ENCODE data around the gene KCNJ14.

The KCNJ14 gene

GRCh38 chr19:48469934-48470680, 14.7 kb downstream of the KCNJ14 start:
- no peak for DNase-seq (ENCODE audit: low read depth in 3 of 3, low spot score in 1 of 3)

GRCh38 chr19:48470856-48471255, 15.5 kb downstream of the KCNJ14 start:
- no peak for DNase-seq (ENCODE audit: low read depth in 3 of 3, low spot score in 1 of 3)

- DNase-seq (ENCODE audit: low read depth in 3 of 3, low spot score in 1 of 3), result no peak
Observed at GRCh38 chr19:48471836-48472235, 16.5 kb downstream of the KCNJ14 start.

- DNase-seq (ENCODE audit: low read depth in 3 of 3, low spot score in 1 of 3), result no peak
Observed at GRCh38 chr19:48473161-48473966, 18.0 kb downstream of the KCNJ14 start.

- no peak for DNase-seq (ENCODE audit: low read depth in 3 of 3, low spot score in 1 of 3)
Observed at GRCh38 chr19:48474084-48474592, 18.8 kb downstream of the KCNJ14 start.

- no peak for DNase-seq (ENCODE audit: low read depth in 3 of 3, low spot score in 1 of 3)
Observed at GRCh38 chr19:48475369-48476068, 20.1 kb downstream of the KCNJ14 start.

GRCh38 chr19:48476176-48476575, 20.8 kb downstream of the KCNJ14 start:
- no peak for DNase-seq (ENCODE audit: low read depth in 3 of 3, low spot score in 1 of 3)

GRCh38 chr19:48477067-48477685, 21.8 kb downstream of the KCNJ14 start:
- DNase-seq (ENCODE audit: low read depth in 3 of 3, low spot score in 1 of 3), result no peak

- DNase-seq (ENCODE audit: low read depth in 3 of 3, low spot score in 1 of 3), result no peak
Observed at GRCh38 chr19:48477698-48478338, 22.4 kb downstream of the KCNJ14 start.

GRCh38 chr19:48478339-48479256, 23.2 kb downstream of the KCNJ14 start:
- no peak for DNase-seq (ENCODE audit: low read depth in 3 of 3, low spot score in 1 of 3)

GRCh38 chr19:48479686-48480085, 24.3 kb downstream of the KCNJ14 start:
- DNase-seq (ENCODE audit: low read depth in 3 of 3, low spot score in 1 of 3), result no peak

- DNase-seq (ENCODE audit: low read depth in 3 of 3, low spot score in 1 of 3), result peak in 1 of 3 donors; percentile 42
Observed at GRCh38 chr19:48480183-48480557, 24.8 kb downstream of the KCNJ14 start.

- DNase-seq (ENCODE audit: low read depth in 3 of 3, low spot score in 1 of 3), result peak in 1 of 3 donors; percentile 43
Observed at GRCh38 chr19:48480558-48481500, 25.5 kb downstream of the KCNJ14 start.

- no peak for DNase-seq (ENCODE audit: low read depth in 3 of 3, low spot score in 1 of 3)
Observed at GRCh38 chr19:48481846-48482639, 26.7 kb downstream of the KCNJ14 start.

GRCh38 chr19:48483301-48483700, 27.9 kb downstream of the KCNJ14 start:
- DNase-seq (ENCODE audit: low read depth in 3 of 3, low spot score in 1 of 3), result no peak

- DNase-seq (ENCODE audit: low read depth in 3 of 3, low spot score in 1 of 3), result no peak
Observed at GRCh38 chr19:48484247-48484893, 29.0 kb downstream of the KCNJ14 start.

GRCh38 chr19:48484931-48485612, 29.7 kb downstream of the KCNJ14 start:
- no peak for DNase-seq (ENCODE audit: low read depth in 3 of 3, low spot score in 1 of 3)

All from stimulated activated CD4-positive, alpha-beta T cell treated with anti-CD3 and anti-CD28 coated beads, TNF-alpha, amount 100 ng/mL, for 1 hour (primary cell).